ENCODE data around the gene IFIT1B. TPM values are rescaled to one million over a fixed set of nuclear protein-coding genes. Genes with fewer than 3 reads are reported as not detected.

Gene IFIT1B, protein sequence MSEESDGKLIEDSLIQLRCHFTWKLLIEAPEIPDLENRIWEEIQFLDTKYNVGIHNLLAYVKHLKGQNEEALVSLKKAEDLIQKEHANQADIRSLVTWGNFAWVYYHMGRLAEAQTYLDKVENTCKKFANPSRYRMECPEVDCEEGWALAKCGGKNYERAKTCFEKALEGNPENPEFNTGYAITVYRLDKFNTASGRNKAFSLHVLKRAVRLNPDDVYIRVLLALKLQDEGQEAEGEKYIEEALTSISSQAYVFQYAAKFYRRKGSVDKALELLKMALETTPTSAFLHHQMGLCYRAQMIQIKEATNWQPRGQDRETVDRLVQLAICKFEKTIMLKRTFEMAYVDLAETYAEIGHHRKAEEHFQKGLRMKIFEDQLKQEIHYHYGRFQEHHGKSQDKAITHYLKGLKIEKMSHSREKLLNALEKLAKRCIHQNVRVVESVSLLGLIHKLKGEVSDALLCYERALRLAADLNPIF
- 0.02 TPM for total RNA-seq (2013)
- not detected for polyA plus RNA-seq
- not detected in 2 replicates for polyA minus RNA-seq
- total RNA-seq = 0 to 1.7 (median 0.06) reads per million in 11 experiments

GRCh38 chr10:89377705-89378637 is at the start of gene IFIT1B:
IFIT1B (plus strand) TSS chr10:89378056; CDS start chr10:89378136, 80 bp downstream.
- Mint-ChIP-seq H3K27ac (peak within 1 kb of the TSS in 1 of 7 donors; percentile 20), H3K4me3 (no peak within 1 kb of the TSS)

More at GRCh38 chr10:89377705-89378637, at the start of gene IFIT1B:
- Mint-ChIP-seq H3K9me3 (no peaks in the 10 kb centered on the region), H3K27me3 (ENCODE audit: low read depth in 3 of 3) (peaks cover 0 to 6% (median 3%) of the 10 kb centered on the region in 3 donors), H3K4me1 (peaks cover 16% of the 10 kb centered on the region), H3K36me3 (no peaks in the 10 kb centered on the region)
- Histone ChIP-seq H3K79me2 (ENCODE audit: insufficient read depth, low read length) (no peaks in the 10 kb centered on the region), H3K9ac (ENCODE audit: insufficient read depth, low read length, poor library complexity, severe bottlenecking) (no peak within 1 kb of the TSS), H3K27me3 (ENCODE audit: control insufficient read depth in 2 of 2, insufficient read depth in 2 of 2, low read length in 2 of 2) (no peaks in the 10 kb centered on the region), H3K27ac (ENCODE audit: low read depth in 1 of 2, low read length in 2 of 2) (no peak within 1 kb of the TSS), H4K20me1 (ENCODE audit: insufficient read depth, low read length) (no peaks in the 10 kb centered on the region), H3K9me3 (replicated peaks in 1 of 2; ENCODE audit: control insufficient read depth in 1 of 2, insufficient read depth in 1 of 2, low read length in 2 of 2) (no peaks in the 10 kb centered on the region), H3K4me2 (replicated peaks; ENCODE audit: extremely low read depth, low read length, poor library complexity, severe bottlenecking) (no peak within 1 kb of the TSS), H3K4me3 (replicated peaks in 1 of 3; ENCODE audit: low read depth in 2 of 3, low read length in 3 of 3) (no peak within 1 kb of the TSS), H3K4me1 (ENCODE audit: control insufficient read depth in 1 of 2, insufficient read depth in 2 of 2, low read length in 2 of 2) (peaks cover 8 to 10% of the 10 kb centered on the region in 2 donors), H2AFZ (ENCODE audit: insufficient read depth, low read depth, low read length, poor library complexity, severe bottlenecking) (no peak within 1 kb of the TSS), H3K36me3 (replicated peaks in 1 of 2; ENCODE audit: control insufficient read depth in 1 of 2, insufficient read depth in 2 of 2, low read length in 2 of 2) (no peaks in the 10 kb centered on the region)
- intact Hi-C loops (cut with micrococcal nuclease) = no loop called here
- 96% methylated on average over 5 of the region's 5 CpGs for WGBS (ENCODE audit: insufficient coverage)
- DNase-seq = no peak
- TF ChIP-seq, protein P1, sequence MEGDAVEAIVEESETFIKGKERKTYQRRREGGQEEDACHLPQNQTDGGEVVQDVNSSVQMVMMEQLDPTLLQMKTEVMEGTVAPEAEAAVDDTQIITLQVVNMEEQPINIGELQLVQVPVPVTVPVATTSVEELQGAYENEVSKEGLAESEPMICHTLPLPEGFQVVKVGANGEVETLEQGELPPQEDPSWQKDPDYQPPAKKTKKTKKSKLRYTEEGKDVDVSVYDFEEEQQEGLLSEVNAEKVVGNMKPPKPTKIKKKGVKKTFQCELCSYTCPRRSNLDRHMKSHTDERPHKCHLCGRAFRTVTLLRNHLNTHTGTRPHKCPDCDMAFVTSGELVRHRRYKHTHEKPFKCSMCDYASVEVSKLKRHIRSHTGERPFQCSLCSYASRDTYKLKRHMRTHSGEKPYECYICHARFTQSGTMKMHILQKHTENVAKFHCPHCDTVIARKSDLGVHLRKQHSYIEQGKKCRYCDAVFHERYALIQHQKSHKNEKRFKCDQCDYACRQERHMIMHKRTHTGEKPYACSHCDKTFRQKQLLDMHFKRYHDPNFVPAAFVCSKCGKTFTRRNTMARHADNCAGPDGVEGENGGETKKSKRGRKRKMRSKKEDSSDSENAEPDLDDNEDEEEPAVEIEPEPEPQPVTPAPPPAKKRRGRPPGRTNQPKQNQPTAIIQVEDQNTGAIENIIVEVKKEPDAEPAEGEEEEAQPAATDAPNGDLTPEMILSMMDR (IDR thresholded peaks at IDR 0.05) = no peak
